ENCODE data around the gene XXYLT1. TPM values are rescaled to one million over a fixed set of nuclear protein-coding genes. Genes with fewer than 3 reads are reported as not detected.
A peak's percentile ranks its signal among the peaks of the same experiment; 100 is the strongest.

The XXYLT1 gene
- total and polyA plus RNA-seq, 12 donors: 2.2 to 7.2 (median 3.6) TPM

DNA sequence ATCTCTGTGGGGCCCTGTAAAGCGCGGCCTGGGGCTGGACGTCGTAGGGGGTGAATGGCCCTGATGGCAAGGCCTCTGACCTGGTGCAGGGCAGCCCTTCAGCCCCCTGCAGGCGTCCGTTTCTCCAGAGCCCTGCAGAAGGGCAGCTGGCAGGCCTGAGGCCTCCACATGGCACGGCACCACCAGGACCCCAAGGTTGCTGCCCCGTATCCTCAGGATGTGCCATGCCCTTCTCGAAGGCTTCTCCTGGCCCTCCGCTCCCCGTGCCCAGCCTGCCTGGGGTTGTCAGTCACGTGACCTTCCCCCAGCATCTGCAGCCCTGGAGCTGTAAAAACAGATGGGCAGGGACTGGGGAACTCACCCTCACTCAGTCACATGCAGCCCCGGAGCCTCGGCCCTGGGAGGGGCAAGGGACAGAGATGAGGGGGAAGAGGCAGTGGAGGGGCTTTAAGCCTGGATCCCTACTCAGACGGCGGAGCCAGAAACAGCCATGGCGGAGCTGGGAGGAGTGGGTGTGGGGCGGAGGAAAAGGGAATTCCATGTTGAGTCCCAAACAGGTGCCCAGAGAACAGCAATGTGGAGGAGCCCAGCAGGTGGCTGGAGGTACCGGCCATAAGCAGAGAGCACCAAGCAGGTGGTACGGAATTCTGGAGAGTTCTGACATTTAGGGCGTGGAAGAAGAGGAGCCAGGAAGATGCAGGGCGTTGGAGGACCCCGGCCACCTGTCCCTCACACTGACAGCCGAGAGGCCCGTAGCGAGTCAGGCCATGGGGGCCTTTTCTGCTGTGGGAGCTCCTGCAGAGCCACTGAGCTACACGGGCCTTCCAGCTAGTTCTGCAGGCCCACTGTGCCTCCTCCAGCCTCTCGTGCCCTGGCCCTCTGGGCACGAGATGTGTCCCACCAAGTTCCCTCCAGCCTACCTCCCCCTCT, 193.1 kb downstream of the XXYLT1 start:
- Histone ChIP-seq H3K27me3 (no peaks in the 10 kb centered on the region), H3K4me3 (no peak overlapping the region), H3K36me3 (no peaks in the 10 kb centered on the region), H3K9me3 (no peaks in the 10 kb centered on the region), H3K4me1 (peaks cover 16 to 44% (median 37%) of the 10 kb centered on the region in 9 donors), H3K27ac (peak overlapping the region in 1 of 10 donors; percentile 95)
- ATAC-seq (no peak), DNase-seq (no peak)
- intact Hi-C loops (cut with DNase I): no loop called here
- 88 to 90% methylated on average over 29 of the region's 29 CpGs for WGBS, 2 donors
- TF ChIP-seq, protein P1, sequence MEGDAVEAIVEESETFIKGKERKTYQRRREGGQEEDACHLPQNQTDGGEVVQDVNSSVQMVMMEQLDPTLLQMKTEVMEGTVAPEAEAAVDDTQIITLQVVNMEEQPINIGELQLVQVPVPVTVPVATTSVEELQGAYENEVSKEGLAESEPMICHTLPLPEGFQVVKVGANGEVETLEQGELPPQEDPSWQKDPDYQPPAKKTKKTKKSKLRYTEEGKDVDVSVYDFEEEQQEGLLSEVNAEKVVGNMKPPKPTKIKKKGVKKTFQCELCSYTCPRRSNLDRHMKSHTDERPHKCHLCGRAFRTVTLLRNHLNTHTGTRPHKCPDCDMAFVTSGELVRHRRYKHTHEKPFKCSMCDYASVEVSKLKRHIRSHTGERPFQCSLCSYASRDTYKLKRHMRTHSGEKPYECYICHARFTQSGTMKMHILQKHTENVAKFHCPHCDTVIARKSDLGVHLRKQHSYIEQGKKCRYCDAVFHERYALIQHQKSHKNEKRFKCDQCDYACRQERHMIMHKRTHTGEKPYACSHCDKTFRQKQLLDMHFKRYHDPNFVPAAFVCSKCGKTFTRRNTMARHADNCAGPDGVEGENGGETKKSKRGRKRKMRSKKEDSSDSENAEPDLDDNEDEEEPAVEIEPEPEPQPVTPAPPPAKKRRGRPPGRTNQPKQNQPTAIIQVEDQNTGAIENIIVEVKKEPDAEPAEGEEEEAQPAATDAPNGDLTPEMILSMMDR (IDR thresholded peaks at IDR 0.05): no peak

DNA sequence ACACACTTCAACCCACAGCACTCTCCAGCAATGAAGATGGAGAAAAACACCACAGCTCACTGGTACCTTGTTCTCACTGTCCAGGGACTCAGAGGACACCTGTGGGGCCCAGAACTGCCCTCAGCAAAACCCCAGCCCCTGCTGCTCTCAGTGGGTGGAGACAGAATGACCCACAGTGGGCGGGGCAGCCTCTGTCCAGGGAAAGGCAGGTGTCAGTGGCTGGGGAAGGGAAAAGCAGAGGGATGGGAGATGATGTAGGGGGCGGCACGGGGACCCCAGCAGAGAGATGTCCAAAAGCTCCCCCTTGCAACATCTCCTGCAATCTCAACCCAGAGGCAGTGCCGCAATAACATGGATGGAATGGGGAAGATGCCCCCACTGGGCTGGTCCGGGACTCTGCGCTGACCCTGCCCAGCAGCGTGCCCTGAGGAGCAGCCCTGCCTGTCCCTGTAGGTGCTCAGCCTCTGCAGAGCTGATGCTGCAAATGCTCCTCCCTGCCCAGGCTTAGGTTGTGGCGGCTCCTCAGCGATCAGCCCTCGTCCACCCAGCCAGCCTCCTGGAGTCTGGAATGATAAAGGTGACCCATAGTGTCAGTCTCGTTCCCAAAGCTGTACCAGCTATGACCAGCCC, 193.9 kb downstream of the XXYLT1 start:
- Histone ChIP-seq H3K36me3 (no peaks in the 10 kb centered on the region), H3K27ac (no peak overlapping the region), H3K27me3 (no peaks in the 10 kb centered on the region), H3K4me3 (no peak overlapping the region), H3K9me3 (no peaks in the 10 kb centered on the region), H3K4me1 (peaks cover 15 to 36% (median 30%) of the 10 kb centered on the region in 9 donors)
- TF ChIP-seq, protein P1 (IDR thresholded peaks at IDR 0.05): no peak
- WGBS, 2 donors: 90 to 96% methylated on average over 11 of the region's 11 CpGs
- DNase-seq (no peak), ATAC-seq (no peak)
- intact Hi-C loops (cut with DNase I): no loop called here

DNA sequence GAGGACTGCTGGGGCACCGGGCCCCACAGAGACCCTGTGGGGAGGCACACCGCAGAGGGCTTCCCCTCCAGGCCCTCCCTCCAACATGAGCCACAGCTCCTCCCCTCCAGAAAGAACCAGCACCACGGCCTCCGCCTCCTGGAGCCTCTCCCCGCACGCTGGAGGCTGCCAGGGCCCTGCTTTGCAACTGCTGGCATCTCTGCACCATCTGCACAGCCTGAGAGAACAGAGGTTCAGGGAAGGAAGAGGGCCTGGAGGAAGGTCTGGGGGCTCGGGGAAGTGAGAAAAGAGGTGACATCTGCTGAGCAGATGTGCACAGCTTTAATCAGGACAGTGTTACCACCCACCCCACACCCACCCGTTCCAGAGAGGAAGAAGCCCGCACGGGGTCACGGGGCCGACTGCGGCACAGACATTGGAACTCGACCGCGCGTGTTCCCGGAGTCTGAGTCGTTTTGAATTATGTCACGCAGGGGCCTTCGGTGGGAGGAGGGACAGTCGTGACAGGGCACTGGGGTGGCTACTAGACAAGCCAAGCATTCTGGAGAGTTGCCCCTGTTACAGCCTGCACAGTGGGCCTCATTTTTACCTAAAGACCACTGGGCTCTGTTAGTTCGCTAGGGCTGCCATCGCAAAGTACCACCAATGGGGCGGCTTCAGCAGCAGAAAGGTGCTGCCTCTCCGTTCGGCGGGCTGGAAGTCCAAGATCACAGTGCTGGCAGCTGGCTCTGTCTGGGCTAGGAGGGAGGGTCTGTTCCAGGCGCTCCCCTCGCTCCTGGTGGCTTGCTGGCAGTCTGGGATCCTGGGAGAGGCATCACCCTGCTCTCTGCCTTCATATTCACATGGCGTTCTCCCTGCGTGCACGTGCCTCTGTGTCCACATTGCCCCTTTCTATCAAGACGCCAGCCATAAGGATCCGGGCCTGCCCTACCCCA, 194.8 kb downstream of the XXYLT1 start:
- 89 to 90% methylated on average over 35 of the region's 35 CpGs for WGBS, 2 donors
- ATAC-seq (no peak), DNase-seq (no peak)
- intact Hi-C loops (cut with DNase I): no loop called here
- TF ChIP-seq, protein P1 (IDR thresholded peaks at IDR 0.05): no peak
- Histone ChIP-seq H3K36me3 (no peaks in the 10 kb centered on the region), H3K4me3 (no peak overlapping the region), H3K4me1 (peaks cover 6 to 28% (median 21%) of the 10 kb centered on the region in 9 donors), H3K27ac (no peak overlapping the region), H3K27me3 (no peaks in the 10 kb centered on the region), H3K9me3 (no peaks in the 10 kb centered on the region)
